ENCODE results near the gene SPSB4. TPM values are rescaled to one million over a fixed set of nuclear protein-coding genes. Genes with fewer than 3 reads are reported as not detected.

SPSB4 gene
- total RNA-seq, 4 donors from 2014 or later, result 0.17 to 1.1 (median 0.35) TPM

- no peak for TF ChIP-seq CTCF (IDR thresholded peaks at IDR 0.05; ENCODE audit: low read depth)
Measured at GRCh38 chr3:141115789-141116541, 64.8 kb downstream of the SPSB4 start.

GRCh38 chr3:141116721-141117120 is 65.6 kb downstream of the SPSB4 start:
- TF ChIP-seq CTCF (IDR thresholded peaks at IDR 0.05; ENCODE audit: low read depth), result no peak

- TF ChIP-seq CTCF (IDR thresholded peaks at IDR 0.05; ENCODE audit: low read depth), result no peak
Measured at GRCh38 chr3:141122455-141123030, 71.4 kb downstream of the SPSB4 start.

- no peak for TF ChIP-seq CTCF (IDR thresholded peaks at IDR 0.05; ENCODE audit: low read depth)
Measured at GRCh38 chr3:141123677-141124410, 72.7 kb downstream of the SPSB4 start.

GRCh38 chr3:141124715-141125114 is 73.6 kb downstream of the SPSB4 start:
- no peak for TF ChIP-seq CTCF (IDR thresholded peaks at IDR 0.05; ENCODE audit: low read depth)

- TF ChIP-seq CTCF (IDR thresholded peaks at IDR 0.05; ENCODE audit: low read depth), result no peak
Measured at GRCh38 chr3:141125351-141125750, 74.2 kb downstream of the SPSB4 start.

All from subcutaneous adipose tissue (tissue), 4 donors.